ENCODE measurements around the gene MPC1.
"Not testable (repeated sequence)": the region's sequence is repeated elsewhere in the genome, so short reads cannot be mapped to it uniquely, and the experiment has no call there.

The MPC1 gene

DNA sequence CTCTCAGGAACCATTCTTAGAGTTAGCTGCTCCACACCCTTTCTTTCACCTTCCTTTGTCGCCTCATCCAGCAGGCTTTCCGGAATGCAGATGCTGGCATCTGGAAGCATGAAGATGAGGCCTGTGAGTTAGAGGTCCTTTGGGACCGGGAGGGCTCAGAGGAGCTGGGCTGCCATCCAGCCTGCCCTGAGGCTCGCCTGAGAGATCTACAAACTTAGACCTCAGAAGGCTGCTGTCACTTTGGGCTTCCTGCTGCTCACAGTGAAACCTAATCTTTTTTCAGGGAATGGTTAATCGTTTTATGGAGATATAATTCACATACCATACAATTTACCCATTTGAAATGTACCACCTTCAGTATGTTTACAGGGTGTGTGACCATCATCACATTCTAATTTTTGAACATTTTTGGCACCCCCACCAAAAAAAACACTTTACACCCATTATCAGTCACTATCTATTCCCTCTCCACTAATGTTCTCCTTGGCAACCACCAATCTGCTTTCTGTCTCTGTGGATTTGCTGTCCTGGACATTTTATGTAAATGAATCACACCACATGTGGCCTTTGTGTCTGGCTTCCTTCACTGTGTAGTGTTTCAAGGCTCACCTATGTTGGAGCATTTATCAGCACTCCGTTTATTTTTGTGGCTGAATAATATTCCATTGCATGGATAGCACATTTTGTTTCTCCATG is 20.0 kb upstream of the MPC1 start:
- H3K27me3 ChIP-seq (ENCODE audit: control insufficient read depth, low read length) = no peaks in the 10 kb centered on the region
- no peak for TF ChIP-seq EZH2phosphoT487 (IDR thresholded peaks at IDR 0.05; ENCODE audit: borderline replicate concordance, low read length)
- TF ChIP-seq, protein P1, sequence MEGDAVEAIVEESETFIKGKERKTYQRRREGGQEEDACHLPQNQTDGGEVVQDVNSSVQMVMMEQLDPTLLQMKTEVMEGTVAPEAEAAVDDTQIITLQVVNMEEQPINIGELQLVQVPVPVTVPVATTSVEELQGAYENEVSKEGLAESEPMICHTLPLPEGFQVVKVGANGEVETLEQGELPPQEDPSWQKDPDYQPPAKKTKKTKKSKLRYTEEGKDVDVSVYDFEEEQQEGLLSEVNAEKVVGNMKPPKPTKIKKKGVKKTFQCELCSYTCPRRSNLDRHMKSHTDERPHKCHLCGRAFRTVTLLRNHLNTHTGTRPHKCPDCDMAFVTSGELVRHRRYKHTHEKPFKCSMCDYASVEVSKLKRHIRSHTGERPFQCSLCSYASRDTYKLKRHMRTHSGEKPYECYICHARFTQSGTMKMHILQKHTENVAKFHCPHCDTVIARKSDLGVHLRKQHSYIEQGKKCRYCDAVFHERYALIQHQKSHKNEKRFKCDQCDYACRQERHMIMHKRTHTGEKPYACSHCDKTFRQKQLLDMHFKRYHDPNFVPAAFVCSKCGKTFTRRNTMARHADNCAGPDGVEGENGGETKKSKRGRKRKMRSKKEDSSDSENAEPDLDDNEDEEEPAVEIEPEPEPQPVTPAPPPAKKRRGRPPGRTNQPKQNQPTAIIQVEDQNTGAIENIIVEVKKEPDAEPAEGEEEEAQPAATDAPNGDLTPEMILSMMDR (IDR thresholded peaks at IDR 0.05; ENCODE audit: low read depth, low read length, poor library complexity, severe bottlenecking) = no peak
- no peaks in the 10 kb centered on the region for H4K20me1 ChIP-seq (ENCODE audit: control insufficient read depth, insufficient read depth, low read depth, low read length)
- no peaks in the 10 kb centered on the region for H3K9me3 ChIP-seq (ENCODE audit: control insufficient read depth, insufficient read depth, low read length)
- H3K36me3 ChIP-seq (ENCODE audit: control insufficient read depth, low read length) = no peaks in the 10 kb centered on the region
- H3K4me3 ChIP-seq (ENCODE audit: low read length) = no peak overlapping the region
- no peak overlapping the region for H3K27ac ChIP-seq (ENCODE audit: low read depth, low read length)
- H3K9me2 ChIP-seq (replicated peaks; ENCODE audit: control insufficient read depth, low read length) = no peaks in the 10 kb centered on the region
- H3K4me1 ChIP-seq (ENCODE audit: control insufficient read depth, low read length) = peaks cover 12% of the 10 kb centered on the region
- no peaks in the 10 kb centered on the region for H3K79me2 ChIP-seq (ENCODE audit: control insufficient read depth, low read length)
- peaks cover 3% of the 10 kb centered on the region; the same call in 1 of the 2 replicates for H3F3A ChIP-seq (ENCODE audit: control insufficient read depth, insufficient read depth)
- no peak overlapping the region for H3K4me2 ChIP-seq (ENCODE audit: low read length)

DNA sequence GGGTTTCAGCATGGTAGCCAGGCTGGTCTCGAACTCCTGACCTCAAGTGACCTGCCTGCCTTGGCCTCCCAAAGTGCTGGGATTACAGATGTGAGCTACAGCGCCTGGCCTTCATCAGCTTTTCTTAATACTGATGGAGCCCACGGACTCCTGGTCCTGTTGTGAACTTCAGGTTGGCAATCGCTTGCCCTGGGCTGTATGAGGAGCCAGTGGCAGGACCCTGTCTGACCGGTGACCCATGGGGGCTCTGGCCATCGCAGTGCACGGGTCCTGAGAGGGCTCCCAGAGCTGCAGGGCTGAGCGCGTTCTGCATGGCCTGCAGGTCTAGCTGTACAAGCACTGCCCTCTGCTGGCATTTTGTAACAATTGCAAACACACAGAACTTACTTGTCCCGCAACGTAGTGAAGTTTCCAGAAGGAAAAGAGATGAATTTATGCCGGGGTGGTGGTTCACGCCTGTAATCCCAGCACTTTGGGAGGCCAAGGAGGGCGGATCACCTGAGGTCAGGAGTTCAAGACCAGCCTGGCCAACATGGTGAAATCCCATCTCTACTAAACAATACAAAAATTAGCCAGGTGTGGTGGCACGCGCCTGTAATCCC is 18.0 kb upstream of the MPC1 start:
- not testable (repeated sequence) for H3K36me3 ChIP-seq (ENCODE audit: control insufficient read depth, low read length); H4K20me1 ChIP-seq (ENCODE audit: control insufficient read depth, insufficient read depth, low read depth, low read length); H3K4me2 ChIP-seq (ENCODE audit: low read length); H3K27me3 ChIP-seq (ENCODE audit: control insufficient read depth, low read length); H3K27ac ChIP-seq (ENCODE audit: low read depth, low read length); H3K79me2 ChIP-seq (ENCODE audit: control insufficient read depth, low read length); H3K4me3 ChIP-seq (ENCODE audit: low read length); H3K9me3 ChIP-seq (ENCODE audit: control insufficient read depth, insufficient read depth, low read length); H3K9me2 ChIP-seq (replicated peaks; ENCODE audit: control insufficient read depth, low read length); H3F3A ChIP-seq (ENCODE audit: control insufficient read depth, insufficient read depth)
- H3K4me1 ChIP-seq (ENCODE audit: control insufficient read depth, low read length) = peaks cover 12% of the 10 kb centered on the region
- TF ChIP-seq, protein P1 (IDR thresholded peaks at IDR 0.05; ENCODE audit: low read depth, low read length, poor library complexity, severe bottlenecking) = peak; percentile 84

DNA sequence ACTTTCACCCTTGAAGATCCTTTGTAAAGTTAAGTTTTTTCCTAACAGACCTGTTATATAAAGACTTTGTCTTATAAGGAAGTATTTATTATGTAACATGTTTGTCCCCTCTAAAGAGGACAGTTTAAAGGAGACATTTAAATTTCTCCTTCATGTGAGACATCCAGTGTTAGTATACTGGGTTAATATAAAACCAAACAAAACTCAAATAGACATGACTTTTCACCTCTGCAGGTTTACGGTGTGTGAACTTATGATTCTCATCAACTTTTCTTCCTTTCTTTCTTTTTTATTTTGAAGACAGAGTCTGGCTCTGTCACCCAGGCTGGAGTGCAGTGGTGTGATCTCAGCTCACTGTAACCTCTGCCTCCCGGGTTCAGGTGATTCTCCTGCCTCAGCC is 17.4 kb upstream of the MPC1 start:
- no peak for TF ChIP-seq EZH2phosphoT487 (IDR thresholded peaks at IDR 0.05; ENCODE audit: borderline replicate concordance, low read length)
- TF ChIP-seq, protein P1 (IDR thresholded peaks at IDR 0.05; ENCODE audit: low read depth, low read length, poor library complexity, severe bottlenecking) = no peak
- H3K9me3 ChIP-seq (ENCODE audit: control insufficient read depth, insufficient read depth, low read length) = no peaks in the 10 kb centered on the region
- H4K20me1 ChIP-seq (ENCODE audit: control insufficient read depth, insufficient read depth, low read depth, low read length) = no peaks in the 10 kb centered on the region

More for the DNA sequence above, 17.4 kb upstream of the MPC1 start:
- no peak overlapping the region for H3K4me2 ChIP-seq (ENCODE audit: low read length)
- H3K4me1 ChIP-seq (ENCODE audit: control insufficient read depth, low read length) = peaks cover 12% of the 10 kb centered on the region
- H3K79me2 ChIP-seq (ENCODE audit: control insufficient read depth, low read length) = no peaks in the 10 kb centered on the region
- H3K4me3 ChIP-seq (ENCODE audit: low read length) = no peak overlapping the region
- no peaks in the 10 kb centered on the region for H3K36me3 ChIP-seq (ENCODE audit: control insufficient read depth, low read length)
- peaks cover 3% of the 10 kb centered on the region; the same call in 1 of the 2 replicates for H3F3A ChIP-seq (ENCODE audit: control insufficient read depth, insufficient read depth)
- no peaks in the 10 kb centered on the region for H3K27me3 ChIP-seq (ENCODE audit: control insufficient read depth, low read length)
- no peaks in the 10 kb centered on the region for H3K9me2 ChIP-seq (replicated peaks; ENCODE audit: control insufficient read depth, low read length)
- no peak overlapping the region for H3K27ac ChIP-seq (ENCODE audit: low read depth, low read length)
